Prostate gland (tissue), 2 donors: ENCODE measurements around the gene RGS17.

ENCODE experiments used
- CTCF ChIP-seq, 4 experiments: fragments of 200-600 bp in 2 of 4; fragments of 450-650 bp in 2 of 4; sonication (generic) in 2 of 4; IDR thresholded peaks; 1 replicate in 3 of 4; 2 replicates in 1 of 4; pipeline ENCODE4 v1.5.1; 2016 to 2019; ENCODE audit warnings: antibody characterized with exemption in 4 of 4, mild to moderate bottlenecking in 2 of 4, moderate library complexity in 2 of 4
- POLR2A ChIP-seq: fragments of 450-650 bp; IDR thresholded peaks from one replicate; pipeline ENCODE4 v1.6.1; 2016; ENCODE audit warnings: antibody characterized with exemption, mild to moderate bottlenecking

- TF ChIP-seq CTCF (IDR thresholded peaks at IDR 0.05) = no peak
- no peak for TF ChIP-seq POLR2A
These were observed 102.1 kb downstream of the RGS17 start for GRCh38 chr6:153028963-153029362.
